Measurements from ENCODE around the gene RNU5D-1.
A peak's percentile ranks its signal among the peaks of the same experiment; 100 is the strongest.

RNU5D-1 gene

GRCh38 chr1:44698138-44698537 lies 32.8 kb downstream of the RNU5D-1 start:
- no peak for DNase-seq

GRCh38 chr1:44696789-44697345 lies 34.1 kb downstream of the RNU5D-1 start:
- no peak for DNase-seq

- DNase-seq: no peak
Observed at GRCh38 chr1:44696101-44696500, 34.9 kb downstream of the RNU5D-1 start.

GRCh38 chr1:44695671-44696070 lies 35.3 kb downstream of the RNU5D-1 start:
- no peak for DNase-seq

GRCh38 chr1:44694863-44695478 lies 36.0 kb downstream of the RNU5D-1 start:
- DNase-seq: no peak

GRCh38 chr1:44693900-44694299 lies 37.1 kb downstream of the RNU5D-1 start:
- no peak for DNase-seq

- no peak for DNase-seq
Observed at GRCh38 chr1:44693159-44693558, 37.8 kb downstream of the RNU5D-1 start.

- DNase-seq: peak; percentile 32
Observed at GRCh38 chr1:44689447-44689765, 41.6 kb downstream of the RNU5D-1 start.

- no peak for DNase-seq
Observed at GRCh38 chr1:44688760-44689446, 42.1 kb downstream of the RNU5D-1 start.

- no peak for DNase-seq
Observed at GRCh38 chr1:44685881-44686280, 45.1 kb downstream of the RNU5D-1 start.

- no peak for DNase-seq
Observed at GRCh38 chr1:44685218-44685617, 45.8 kb downstream of the RNU5D-1 start.

- no peak for DNase-seq
Observed at GRCh38 chr1:44684525-44684924, 46.4 kb downstream of the RNU5D-1 start.

- no peak for DNase-seq
Observed at GRCh38 chr1:44682883-44683265, 48.1 kb downstream of the RNU5D-1 start.

GRCh38 chr1:44681905-44682882 lies 48.8 kb downstream of the RNU5D-1 start:
- no peak for DNase-seq
